ENCODE data around the gene STARD7.

DNA sequence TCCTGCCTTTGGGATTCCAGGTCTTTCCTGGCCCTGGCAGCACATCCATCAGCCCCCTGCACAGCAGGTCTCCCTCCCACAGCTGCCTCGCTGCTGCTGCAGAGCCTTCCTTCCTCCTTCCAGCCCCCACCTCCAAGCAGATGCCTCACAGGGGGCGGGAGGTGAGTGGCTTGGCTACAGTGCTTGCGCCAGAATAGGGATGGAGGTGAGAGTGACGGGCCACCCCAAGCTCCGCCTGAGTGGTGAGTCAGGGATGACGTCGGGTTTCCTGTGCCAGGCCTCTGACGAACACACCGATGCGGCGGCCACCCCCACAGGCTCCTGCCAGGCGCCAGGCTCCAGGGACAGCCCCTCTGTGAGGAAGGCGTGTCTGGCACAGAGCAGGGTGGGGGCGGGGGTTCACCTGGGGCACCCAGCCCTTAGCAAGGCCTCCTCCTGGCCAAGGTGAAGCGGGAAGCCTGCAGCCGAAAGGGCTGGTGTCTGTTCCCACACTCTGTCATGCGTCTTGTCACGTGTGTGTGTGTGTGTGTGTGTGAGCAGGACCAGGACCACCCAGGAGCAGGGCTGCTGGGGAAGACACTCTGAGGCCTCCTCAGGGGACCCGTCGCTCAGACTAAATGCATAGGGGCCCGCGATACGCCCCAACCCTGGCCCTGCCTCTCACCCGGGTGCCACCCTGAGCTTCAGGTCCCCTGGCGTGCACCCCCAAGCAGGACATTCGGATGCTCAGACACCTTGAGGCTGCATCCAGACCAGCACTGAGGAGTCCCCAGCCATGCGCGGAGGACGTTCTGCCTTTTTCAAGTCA lies 60.0 kb downstream of the STARD7 start:
- TF ChIP-seq, protein P1, sequence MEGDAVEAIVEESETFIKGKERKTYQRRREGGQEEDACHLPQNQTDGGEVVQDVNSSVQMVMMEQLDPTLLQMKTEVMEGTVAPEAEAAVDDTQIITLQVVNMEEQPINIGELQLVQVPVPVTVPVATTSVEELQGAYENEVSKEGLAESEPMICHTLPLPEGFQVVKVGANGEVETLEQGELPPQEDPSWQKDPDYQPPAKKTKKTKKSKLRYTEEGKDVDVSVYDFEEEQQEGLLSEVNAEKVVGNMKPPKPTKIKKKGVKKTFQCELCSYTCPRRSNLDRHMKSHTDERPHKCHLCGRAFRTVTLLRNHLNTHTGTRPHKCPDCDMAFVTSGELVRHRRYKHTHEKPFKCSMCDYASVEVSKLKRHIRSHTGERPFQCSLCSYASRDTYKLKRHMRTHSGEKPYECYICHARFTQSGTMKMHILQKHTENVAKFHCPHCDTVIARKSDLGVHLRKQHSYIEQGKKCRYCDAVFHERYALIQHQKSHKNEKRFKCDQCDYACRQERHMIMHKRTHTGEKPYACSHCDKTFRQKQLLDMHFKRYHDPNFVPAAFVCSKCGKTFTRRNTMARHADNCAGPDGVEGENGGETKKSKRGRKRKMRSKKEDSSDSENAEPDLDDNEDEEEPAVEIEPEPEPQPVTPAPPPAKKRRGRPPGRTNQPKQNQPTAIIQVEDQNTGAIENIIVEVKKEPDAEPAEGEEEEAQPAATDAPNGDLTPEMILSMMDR (IDR thresholded peaks at IDR 0.05; ENCODE audit: low read depth, low read length, missing input control): no peak
- TF ChIP-seq TAF1 (conservative IDR thresholded peaks at IDR 0.05): no peak

Measured in liver (tissue), 3 donors.